Measurements from ENCODE around the gene NET1.

The NET1 gene

GRCh38 chr10:5424751-5425150 lies 12.4 kb downstream of the NET1 start:
- CTCF ChIA-PET, result interaction anchor here (1.0 to 4.7 kb wide), 12 partner anchors 8 to 610 kb away, joined by 3 to 47 read pairs (median 4); no protein-coding TSS in a partner anchor
- POLR2A ChIA-PET, result no interaction called here
- no peak for DNase-seq (ENCODE audit: extremely low spot score)
- no peak for TF ChIP-seq CTCF (IDR thresholded peaks at IDR 0.05; ENCODE audit: control extremely low read depth, extremely low read depth, low read depth, missing control alignments)

- ChIA-PET POLR2A (no interaction called here), CTCF (interaction anchor here (0.9 to 1.7 kb wide), 5 partner anchors 11 to 613 kb away, joined by 3 to 5 read pairs (median 4); no protein-coding TSS in a partner anchor)
- no peak for DNase-seq (ENCODE audit: extremely low spot score)
- no peak for TF ChIP-seq CTCF (IDR thresholded peaks at IDR 0.05; ENCODE audit: control extremely low read depth, extremely low read depth, low read depth, missing control alignments)
Measured at GRCh38 chr10:5428133-5428532, 15.8 kb downstream of the NET1 start.

GRCh38 chr10:5433182-5433581 lies 20.8 kb downstream of the NET1 start:
- CTCF ChIA-PET, result interaction anchor here (0.7 to 5.4 kb wide), 14 partner anchors 8 to 618 kb away, joined by 3 to 61 read pairs (median 8); no protein-coding TSS in a partner anchor
- no peak for DNase-seq (ENCODE audit: extremely low spot score)
- POLR2A ChIA-PET, result no interaction called here
- no peak for TF ChIP-seq CTCF (IDR thresholded peaks at IDR 0.05; ENCODE audit: control extremely low read depth, extremely low read depth, low read depth, missing control alignments)

GRCh38 chr10:5434017-5434753 lies 21.8 kb downstream of the NET1 start:
- peak; percentile 31 for DNase-seq (ENCODE audit: extremely low spot score)
- CTCF ChIA-PET, result interaction anchor here (0.6 to 5.4 kb wide), 20 partner anchors 9 to 619 kb away, joined by 3 to 61 read pairs (median 4); partner anchors contain the start of gene AKR1E2
- POLR2A ChIA-PET, result no interaction called here
- TF ChIP-seq CTCF (IDR thresholded peaks at IDR 0.05; ENCODE audit: control extremely low read depth, extremely low read depth, low read depth, missing control alignments), result peak; percentile 66

- ChIA-PET POLR2A (no interaction called here), CTCF (interaction anchor here (1.1 to 5.4 kb wide), 11 partner anchors 8 to 620 kb away, joined by 3 to 61 read pairs (median 14); no protein-coding TSS in a partner anchor)
- DNase-seq (ENCODE audit: extremely low spot score), result no peak
- TF ChIP-seq CTCF (IDR thresholded peaks at IDR 0.05; ENCODE audit: control extremely low read depth, extremely low read depth, low read depth, missing control alignments), result no peak
Measured at GRCh38 chr10:5435328-5435727, 23.0 kb downstream of the NET1 start.

- no peak for DNase-seq (ENCODE audit: extremely low spot score)
- no peak for TF ChIP-seq CTCF (IDR thresholded peaks at IDR 0.05; ENCODE audit: control extremely low read depth, extremely low read depth, low read depth, missing control alignments)
- ChIA-PET POLR2A (no interaction called here), CTCF (interaction anchor here (1.1 to 10.7 kb wide), 5 partner anchors 7 to 189 kb away, joined by 3 to 145 read pairs (median 5); no protein-coding TSS in a partner anchor)
Measured at GRCh38 chr10:5440206-5440605, 27.8 kb downstream of the NET1 start.
